SK-N-SH (cell line): Measurements from ENCODE around the gene BCAS3. TPM values are rescaled to one million over a fixed set of nuclear protein-coding genes. Genes with fewer than 3 reads are reported as not detected.

Experiments used
- CTCF ChIA-PET: fragments of 300-600, 350-600 bp; formaldehyde crosslinking; extraction: SDS; loops from one replicate; lab custom pipeline; 2021; lab: Yijun Ruan, JAX
- POLR2A ChIA-PET: fragments of 350-600 bp; sonication (Branson Sonifier 250); formaldehyde crosslinking; extraction: SDS; loops from one replicate; lab custom pipeline; 2020; ENCODE audit warnings: antibody characterized with exemption, inconsistent platforms; lab: Yijun Ruan, JAX
- DNase-seq: peaks from one replicate; pipeline ENCODE4 v3.0.0; 2012
- H2AFZ ChIP-seq: fragments of 200-600 bp; sonication (generic); 2 replicates; pipeline ENCODE4 v1.8.1; 2016; ENCODE audit warnings: antibody characterized with exemption, mild to moderate bottlenecking, low read depth
- H3F3A ChIP-seq: fragments of 200-600 bp; sonication (generic); replicated peaks from 2 replicates; pipeline ENCODE3; 2016; ENCODE audit warnings: antibody characterized with exemption, mild to moderate bottlenecking; ENCODE audit not compliant: insufficient read depth
- H3K27ac ChIP-seq, 2 experiments: fragments of 200-500 bp in 1 of 2; fragments of 200-600 bp in 1 of 2; sonication (Bioruptor generic) in 1 of 2; sonication (generic), shearing (Covaris generic) in 1 of 2; 2 replicates each; pipeline versions ENCODE4 v1.5.1 to v1.6.1; 2014 to 2016; ENCODE audit warnings: low read depth in 2 of 2, inconsistent platforms in 1 of 2, low read length in 1 of 2, mild to moderate bottlenecking in 1 of 2, mixed read lengths in 1 of 2
- H3K27me3 ChIP-seq: fragments of 200-600 bp; sonication (generic), shearing (Covaris generic); 2 replicates; pipeline ENCODE4 v1.6.1; 2016; ENCODE audit warnings: mixed run types; ENCODE audit not compliant: insufficient read depth
- H3K36me3 ChIP-seq, 2 experiments: fragments of 200-500 bp in 1 of 2; fragments of 200-600 bp in 1 of 2; sonication (Bioruptor generic) in 1 of 2; sonication (generic) in 1 of 2; replicated peaks in 1 of 2; 2 replicates each; pipeline versions ENCODE3 to v1.5.1; 2014 to 2016; ENCODE audit warnings: low read length in 1 of 2, mild to moderate bottlenecking in 1 of 2; ENCODE audit not compliant: insufficient read depth in 2 of 2, control insufficient read depth in 1 of 2
- H3K4me1 ChIP-seq, 2 experiments: fragments of 200-500 bp in 1 of 2; fragments of 200-600 bp in 1 of 2; sonication (Bioruptor generic) in 1 of 2; sonication (generic), shearing (Covaris generic) in 1 of 2; 2 replicates each; pipeline versions ENCODE4 v1.5.1 to v1.6.1; 2014 to 2016; ENCODE audit warnings: low read depth in 1 of 2, low read length in 1 of 2, mixed run types in 1 of 2; ENCODE audit not compliant: insufficient read depth in 2 of 2, control insufficient read depth in 1 of 2
- H3K4me2 ChIP-seq: fragments of 200-600 bp; sonication (generic), shearing (Covaris generic); 2 replicates; pipeline ENCODE4 v1.6.1; 2017; ENCODE audit warnings: mixed run types
- H3K4me3 ChIP-seq, 2 experiments: fragments of 200-500 bp in 1 of 2; fragments of 200-600 bp in 1 of 2; sonication (Bioruptor generic) in 1 of 2; sonication (generic), shearing (Covaris generic) in 1 of 2; 2 replicates each; pipeline versions ENCODE4 v1.5.1 to v1.8.1; 2014 to 2016; ENCODE audit warnings: low read depth in 2 of 2, inconsistent platforms in 1 of 2, low read length in 1 of 2, mild to moderate bottlenecking in 1 of 2, mixed read lengths in 1 of 2, moderate library complexity in 1 of 2
- H3K79me2 ChIP-seq: fragments of 200-600 bp; sonication (generic); 2 replicates; pipeline ENCODE4 v1.8.1; 2017; ENCODE audit warnings: mild to moderate bottlenecking; ENCODE audit not compliant: insufficient read depth
- H3K9ac ChIP-seq: fragments of 200-600 bp; sonication (generic); 2 replicates; pipeline ENCODE4 v1.6.1; 2017; ENCODE audit warnings: mixed run types
- H3K9me2 ChIP-seq: fragments of 200-600 bp; sonication (generic); 2 replicates; pipeline ENCODE4 v1.6.1; 2017; ENCODE audit warnings: mixed run types
- H3K9me3 ChIP-seq: fragments of 200-600 bp; sonication (generic); 2 replicates; pipeline ENCODE4 v1.6.1; 2017; ENCODE audit warnings: mixed run types, mild to moderate bottlenecking, moderate library complexity
- H4K20me1 ChIP-seq: fragments of 200-600 bp; sonication (generic); 2 replicates; pipeline ENCODE4 v1.6.1; 2017; ENCODE audit warnings: mild to moderate bottlenecking, mixed run types; ENCODE audit not compliant: insufficient read depth
- CHD2 ChIP-seq: fragments of 150-350 bp; IDR thresholded peaks from 2 replicates; pipeline ENCODE4 v1.6.1; 2018; ENCODE audit warnings: low read length; ENCODE audit not compliant: partially characterized antibody
- ELF1 ChIP-seq: IDR thresholded peaks from 2 replicates; pipeline ENCODE4 v1.4.0; 2012
- EP300 ChIP-seq, 2 experiments: IDR thresholded peaks; 2 replicates each; pipeline versions ENCODE4 v1.4.0 to v1.6.1; 2012; ENCODE audit warnings: borderline replicate concordance in 1 of 2, low read depth in 1 of 2, low read length in 1 of 2
- FOSL2 ChIP-seq: IDR thresholded peaks from 2 replicates; pipeline ENCODE4 v1.4.0; 2012; ENCODE audit warnings: low read depth, mild to moderate bottlenecking, moderate library complexity, borderline replicate concordance
- FOXM1 ChIP-seq: IDR thresholded peaks from 2 replicates; pipeline ENCODE4 v1.4.0; 2012; ENCODE audit warnings: low read depth, mild to moderate bottlenecking
- IRF3 ChIP-seq: fragments of 150-350 bp; IDR thresholded peaks from 2 replicates; pipeline ENCODE4 v1.6.1; 2016; ENCODE audit warnings: mild to moderate bottlenecking, low read depth, low read length
- JUND ChIP-seq: IDR thresholded peaks from 2 replicates; pipeline ENCODE4 v1.4.0; 2012
- PBX3 ChIP-seq: IDR thresholded peaks from 2 replicates; pipeline ENCODE4; 2012
- RAD21 ChIP-seq: IDR thresholded peaks from 2 replicates; pipeline ENCODE4 v1.6.1; 2012; ENCODE audit warnings: mild to moderate bottlenecking, low read length
- RCOR1 ChIP-seq: fragments of 150-350 bp; IDR thresholded peaks from 2 replicates; pipeline ENCODE4 v1.6.1; 2017; ENCODE audit warnings: antibody characterized with exemption, low read length
- SIN3A ChIP-seq: IDR thresholded peaks from 2 replicates; pipeline ENCODE4 v1.6.1; 2012; ENCODE audit warnings: low read depth, mild to moderate bottlenecking, low read length, moderate library complexity, borderline replicate concordance
- TCF12 ChIP-seq: IDR thresholded peaks from 2 replicates; pipeline ENCODE4 v1.4.0; 2012
- WGBS: methylation state at CpG from one replicate; pipeline ENCODE4 v1.1.6; 2017; ENCODE audit warnings: low lambda C conversion rate; 5-methylcytosine and 5-hydroxymethylcytosine counted together
- polyA plus RNA-seq, 3 experiments: library from polyadenylated mRNA; depleted of rRNA; stranded (reverse); fragments of >200 nt; gene quantifications; 2 replicates each; pipeline ENCODE4 v1.2.3, GENCODE V29; 2012
- TF ChIP-seq, protein P1 (sequence below): fragments of 200-600 bp; sonication (generic); IDR thresholded peaks from 2 replicates; pipeline ENCODE4 v1.6.1; 2017; ENCODE audit warnings: antibody characterized with exemption, mild to moderate bottlenecking, moderate library complexity

Gene BCAS3
- polyA plus RNA-seq, 1 of the 3 experiments (the other 2 are of a cell fraction) = 5.9 TPM

GRCh38 chr17:61422869-61423268, 745.2 kb downstream of the BCAS3 start:
- H3K27ac ChIP-seq = no peak overlapping the region
- H3K4me3 ChIP-seq = no peak overlapping the region
- ChIA-PET POLR2A (no interaction called here), CTCF (interaction anchor here (0.6 to 7.5 kb wide), 2 partner anchors 10 to 118 kb away, joined by 3 to 53 read pairs; no protein-coding TSS in a partner anchor)
- H3F3A ChIP-seq = peaks cover 9% of the 10 kb centered on the region
- no peak overlapping the region for H3K4me2 ChIP-seq
- no peak overlapping the region for H2AFZ ChIP-seq
- H3K9ac ChIP-seq = no peak overlapping the region
- TF ChIP-seq TCF12 (no peak), SIN3A (no peak), JUND (no peak), ELF1 (no peak), EP300 (IDR thresholded peaks at IDR 0.05; ENCODE audit: borderline replicate concordance in 1 of 2, low read depth in 1 of 2, low read length in 1 of 2) (no peak), PBX3 (no peak), FOXM1 (no peak), RCOR1 (no peak), IRF3 (no peak), CHD2 (no peak)
- TF ChIP-seq, protein P1, sequence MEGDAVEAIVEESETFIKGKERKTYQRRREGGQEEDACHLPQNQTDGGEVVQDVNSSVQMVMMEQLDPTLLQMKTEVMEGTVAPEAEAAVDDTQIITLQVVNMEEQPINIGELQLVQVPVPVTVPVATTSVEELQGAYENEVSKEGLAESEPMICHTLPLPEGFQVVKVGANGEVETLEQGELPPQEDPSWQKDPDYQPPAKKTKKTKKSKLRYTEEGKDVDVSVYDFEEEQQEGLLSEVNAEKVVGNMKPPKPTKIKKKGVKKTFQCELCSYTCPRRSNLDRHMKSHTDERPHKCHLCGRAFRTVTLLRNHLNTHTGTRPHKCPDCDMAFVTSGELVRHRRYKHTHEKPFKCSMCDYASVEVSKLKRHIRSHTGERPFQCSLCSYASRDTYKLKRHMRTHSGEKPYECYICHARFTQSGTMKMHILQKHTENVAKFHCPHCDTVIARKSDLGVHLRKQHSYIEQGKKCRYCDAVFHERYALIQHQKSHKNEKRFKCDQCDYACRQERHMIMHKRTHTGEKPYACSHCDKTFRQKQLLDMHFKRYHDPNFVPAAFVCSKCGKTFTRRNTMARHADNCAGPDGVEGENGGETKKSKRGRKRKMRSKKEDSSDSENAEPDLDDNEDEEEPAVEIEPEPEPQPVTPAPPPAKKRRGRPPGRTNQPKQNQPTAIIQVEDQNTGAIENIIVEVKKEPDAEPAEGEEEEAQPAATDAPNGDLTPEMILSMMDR = no peak
- TF ChIP-seq, all 33 proteins: peak for 0
- DNase-seq = no peak
- Histone ChIP-seq H3K36me3 (no peaks in the 10 kb centered on the region), H3K79me2 (no peaks in the 10 kb centered on the region), H4K20me1 (no peaks in the 10 kb centered on the region), H3K9me2 (no peaks in the 10 kb centered on the region), H3K27me3 (no peaks in the 10 kb centered on the region), H3K4me1 (peaks cover 0 to 4% of the 10 kb centered on the region in 2 experiments; a peak in 1 of 4 replicates), H3K9me3 (no peaks in the 10 kb centered on the region)
- 48% methylated on average over 2 of the region's 2 CpGs for WGBS

GRCh38 chr17:61423967-61424649, 746.5 kb downstream of the BCAS3 start:
- TF ChIP-seq FOSL2 (no peak), RAD21 (no peak)
- H3K27me3 ChIP-seq = no peaks in the 10 kb centered on the region
- H3K9me3 ChIP-seq = no peaks in the 10 kb centered on the region
- no peaks in the 10 kb centered on the region for H4K20me1 ChIP-seq
- no peaks in the 10 kb centered on the region for H3K79me2 ChIP-seq
- DNase-seq = no peak
- H3K9ac ChIP-seq = no peak overlapping the region
- H3K27ac ChIP-seq = no peak overlapping the region
- H3K36me3 ChIP-seq = no peaks in the 10 kb centered on the region
- CTCF ChIA-PET = interaction anchor here (0.6 to 7.5 kb wide), 7 partner anchors 11 to 159 kb away, joined by 3 to 53 read pairs (median 5); no protein-coding TSS in a partner anchor
- WGBS = 79% methylated on average over 10 of the region's 10 CpGs
- peaks cover 9% of the 10 kb centered on the region for H3F3A ChIP-seq
- H3K4me1 ChIP-seq = peaks cover 0 to 4% of the 10 kb centered on the region in 2 experiments; a peak in 1 of 4 replicates
- no peak overlapping the region for H3K4me3 ChIP-seq
- no peak overlapping the region for H3K4me2 ChIP-seq
- H3K9me2 ChIP-seq = no peaks in the 10 kb centered on the region
- no peak overlapping the region for H2AFZ ChIP-seq
- POLR2A ChIA-PET = no interaction called here
